Stimulated activated CD4-positive, alpha-beta T cell treated with anti-CD3 and anti-CD28 coated beads, Interleukin-2, amount 100 ng/mL, for 4 hours (primary cell): ENCODE data around the gene C3orf20.
"Not testable (repeated sequence)": the region's sequence is repeated elsewhere in the genome, so short reads cannot be mapped to it uniquely, and the experiment has no call there.

ENCODE experiments used
- DNase-seq: peaks from one replicate; pipeline ENCODE4 v3.0.0-alpha.2; 2020; ENCODE audit warnings: low read depth

C3orf20 gene

GRCh38 chr3:14700891-14701290, 25.9 kb downstream of the C3orf20 start:
- no peak for DNase-seq

GRCh38 chr3:14701676-14702075, 26.7 kb downstream of the C3orf20 start:
- DNase-seq = no peak

- no peak for DNase-seq
Measured at GRCh38 chr3:14703128-14703750, 28.3 kb downstream of the C3orf20 start.

- DNase-seq = no peak
Measured at GRCh38 chr3:14703791-14704190, 28.9 kb downstream of the C3orf20 start.

- no peak for DNase-seq
Measured at GRCh38 chr3:14706096-14706495, 31.2 kb downstream of the C3orf20 start.

GRCh38 chr3:14716591-14716990, 41.6 kb downstream of the C3orf20 start:
- DNase-seq = no peak

- DNase-seq = no peak
Measured at GRCh38 chr3:14717307-14717706, 42.4 kb downstream of the C3orf20 start.

- no peak for DNase-seq
Measured at GRCh38 chr3:14718539-14718938, 43.6 kb downstream of the C3orf20 start.

GRCh38 chr3:14719006-14719405, 44.1 kb downstream of the C3orf20 start:
- no peak for DNase-seq

- DNase-seq = no peak
Measured at GRCh38 chr3:14721126-14721864, 46.4 kb downstream of the C3orf20 start.

- no peak for DNase-seq
Measured at GRCh38 chr3:14725013-14725412, 50.1 kb downstream of the C3orf20 start.

- no peak for DNase-seq
Measured at GRCh38 chr3:14725564-14726440, 50.9 kb downstream of the C3orf20 start.

GRCh38 chr3:14726441-14726780, 51.5 kb downstream of the C3orf20 start:
- no peak for DNase-seq

GRCh38 chr3:14728113-14728512, 53.2 kb downstream of the C3orf20 start:
- no peak for DNase-seq

GRCh38 chr3:14730703-14731382, 55.9 kb downstream of the C3orf20 start:
- no peak for DNase-seq

GRCh38 chr3:14740983-14741382, 66.0 kb downstream of the C3orf20 start:
- no peak for DNase-seq

- no peak for DNase-seq
Measured at GRCh38 chr3:14741510-14741909, 66.6 kb downstream of the C3orf20 start.

GRCh38 chr3:14744556-14744955, 69.6 kb downstream of the C3orf20 start:
- DNase-seq = no peak

GRCh38 chr3:14750650-14751049, 75.7 kb downstream of the C3orf20 start:
- DNase-seq = no peak

- not testable (repeated sequence) for DNase-seq
Measured at GRCh38 chr3:14752979-14753378, 78.0 kb downstream of the C3orf20 start.

- no peak for DNase-seq
Measured at GRCh38 chr3:14757153-14757700, 82.3 kb downstream of the C3orf20 start.

GRCh38 chr3:14758297-14758696, 83.4 kb downstream of the C3orf20 start:
- no peak for DNase-seq
